Vagina (tissue), 2 donors: ENCODE results near the gene EPYC. TPM values are rescaled to one million over a fixed set of nuclear protein-coding genes. Genes with fewer than 3 reads are reported as not detected.
A peak's percentile ranks its signal among the peaks of the same experiment; 100 is the strongest.
"Not testable (repeated sequence)": the region's sequence is repeated elsewhere in the genome, so short reads cannot be mapped to it uniquely, and the experiment has no call there.

Experiments used
- DNase-seq, 2 donors: peaks; one replicate each; pipeline ENCODE4 v3.0.0-alpha.2; 2017; ENCODE audit errors: extremely low spot score in 2 of 2
- H3K27ac ChIP-seq: fragments of 200-600 bp; sonication (generic); one replicate; pipeline ENCODE4 v1.5.1; 2019
- H3K27me3 ChIP-seq: fragments of 200-600 bp; sonication (generic); one replicate; pipeline ENCODE4 v1.5.1; 2019
- H3K36me3 ChIP-seq, 2 donors: fragments of 200-600 bp; sonication (generic); one replicate each; pipeline ENCODE4 v1.5.1; 2017 to 2019
- H3K4me1 ChIP-seq: fragments of 200-600 bp; sonication (generic); one replicate; pipeline ENCODE4 v1.5.1; 2019
- H3K4me3 ChIP-seq, 2 donors: fragments of 200-600 bp; sonication (generic); 1 replicate in 1 of 2; 2 replicates in 1 of 2; pipeline ENCODE4 v1.5.1; 2016 to 2019
- H3K9me3 ChIP-seq: fragments of 200-600 bp; sonication (generic); one replicate; pipeline ENCODE4 v1.5.1; 2019
- CTCF ChIP-seq, 3 experiments: fragments of 450-650 bp in 2 of 3; fragments of 200-600 bp in 1 of 3; sonication (generic) in 1 of 3; IDR thresholded peaks; one replicate each; pipeline ENCODE4 v1.5.1; 2017 to 2019; ENCODE audit warnings: antibody characterized with exemption in 3 of 3, mild to moderate bottlenecking in 2 of 3, moderate library complexity in 2 of 3
- POLR2A ChIP-seq, 2 donors: fragments of 450-650 bp; IDR thresholded peaks; one replicate each; pipeline ENCODE4 v1.6.1; 2017; ENCODE audit warnings: antibody characterized with exemption in 2 of 2, mild to moderate bottlenecking in 2 of 2, moderate library complexity in 2 of 2
- POLR2AphosphoS5 ChIP-seq, 2 donors: sonication (generic); formaldehyde crosslinking; IDR thresholded peaks; one replicate each; pipeline ENCODE4 v1.9.0; 2017; ENCODE audit warnings: antibody characterized with exemption in 2 of 2, mild to moderate bottlenecking in 2 of 2, low read depth in 1 of 2; ENCODE audit not compliant: insufficient read depth in 1 of 2
- intact Hi-C: fragments of 100-400 bp; cut with DNase I; formaldehyde crosslinking; loops from one replicate; pipeline ENCODE4 v1.15.1; 2023
- total RNA-seq: library from RNA; depleted of rRNA; stranded (reverse); fragments of >200 nt; gene quantifications from one replicate; pipeline ENCODE4 v1.2.3, GENCODE V29; 2016

EPYC gene
- total RNA-seq, 1 donor from 2014 or later: not detected

GRCh38 chr12:90987101-90987500, 17.7 kb downstream of the EPYC start:
- no peaks in the 10 kb centered on the region for H3K36me3 ChIP-seq
- no peaks in the 10 kb centered on the region for H3K4me1 ChIP-seq
- intact Hi-C loops: no loop called here
- H3K27me3 ChIP-seq: no peaks in the 10 kb centered on the region
- no peak overlapping the region for H3K4me3 ChIP-seq
- no peak overlapping the region for H3K27ac ChIP-seq
- no peak for DNase-seq
- no peaks in the 10 kb centered on the region for H3K9me3 ChIP-seq
- no peak for TF ChIP-seq CTCF (IDR thresholded peaks at IDR 0.05)
- TF ChIP-seq POLR2AphosphoS5 (IDR thresholded peaks at IDR 0.05; ENCODE audit: insufficient read depth in 1 of 2, low read depth in 1 of 2): no peak
- no peak for TF ChIP-seq POLR2A (IDR thresholded peaks at IDR 0.05)

GRCh38 chr12:90985331-90985730, 19.4 kb downstream of the EPYC start:
- H3K4me3 ChIP-seq, H3K27me3 ChIP-seq, intact Hi-C loops, DNase-seq, H3K27ac ChIP-seq, H3K9me3 ChIP-seq, H3K36me3 ChIP-seq, H3K4me1 ChIP-seq: not testable (repeated sequence)

GRCh38 chr12:90984114-90984513, 20.7 kb downstream of the EPYC start:
- DNase-seq: no peak
- TF ChIP-seq POLR2A (IDR thresholded peaks at IDR 0.05) (no peak), POLR2AphosphoS5 (IDR thresholded peaks at IDR 0.05; ENCODE audit: insufficient read depth in 1 of 2, low read depth in 1 of 2) (no peak), CTCF (IDR thresholded peaks at IDR 0.05) (no peak)
- Histone ChIP-seq H3K36me3 (no peaks in the 10 kb centered on the region), H3K4me1 (no peaks in the 10 kb centered on the region), H3K27me3 (no peaks in the 10 kb centered on the region), H3K4me3 (no peak overlapping the region), H3K9me3 (no peaks in the 10 kb centered on the region), H3K27ac (no peak overlapping the region)
- intact Hi-C loops: no loop called here

- no peak overlapping the region for H3K4me3 ChIP-seq
- no peak overlapping the region for H3K27ac ChIP-seq
- no peaks in the 10 kb centered on the region for H3K36me3 ChIP-seq
- no peak for TF ChIP-seq CTCF (IDR thresholded peaks at IDR 0.05)
- no peak for TF ChIP-seq POLR2AphosphoS5 (IDR thresholded peaks at IDR 0.05; ENCODE audit: insufficient read depth in 1 of 2, low read depth in 1 of 2)
- TF ChIP-seq POLR2A (IDR thresholded peaks at IDR 0.05): no peak
- H3K4me1 ChIP-seq: no peaks in the 10 kb centered on the region
- intact Hi-C loops: no loop called here
- H3K27me3 ChIP-seq: no peaks in the 10 kb centered on the region
- no peaks in the 10 kb centered on the region for H3K9me3 ChIP-seq
- no peak for DNase-seq
These were observed 22.6 kb downstream of the EPYC start for GRCh38 chr12:90982170-90982569.

- intact Hi-C loops: loop anchor here (10.0 kb wide), 2 partner anchors 345 to 375 kb away; no protein-coding TSS in a partner anchor
- H3K4me1 ChIP-seq: no peaks in the 10 kb centered on the region
- no peaks in the 10 kb centered on the region for H3K27me3 ChIP-seq
- DNase-seq: no peak
- H3K9me3 ChIP-seq: no peaks in the 10 kb centered on the region
- H3K36me3 ChIP-seq: no peaks in the 10 kb centered on the region
- no peak for TF ChIP-seq POLR2A (IDR thresholded peaks at IDR 0.05)
- TF ChIP-seq POLR2AphosphoS5 (IDR thresholded peaks at IDR 0.05; ENCODE audit: insufficient read depth in 1 of 2, low read depth in 1 of 2): no peak
- no peak for TF ChIP-seq CTCF (IDR thresholded peaks at IDR 0.05)
- peak overlapping the region; percentile 55 for H3K27ac ChIP-seq
- H3K4me3 ChIP-seq: no peak overlapping the region
These were observed 24.8 kb downstream of the EPYC start for GRCh38 chr12:90979951-90980350.
